GM18511 (cell line): ENCODE results near the gene ARPC4.
A peak's percentile ranks its signal among the peaks of the same experiment; 100 is the strongest.
"Not testable (repeated sequence)": the region's sequence is repeated elsewhere in the genome, so short reads cannot be mapped to it uniquely, and the experiment has no call there.

Source experiments
- ATAC-seq: cut with Tn5 transposase; IDR thresholded peaks from one replicate; pipeline ENCODE4 v1.9.1; 2021; ENCODE audit warnings: mild to moderate bottlenecking, moderate library complexity; ENCODE audit not compliant: unreplicated experiment

ARPC4 gene

GRCh38 chr3:9769426-9770275 is 23.2 kb upstream of the ARPC4 start, which contains the start of gene CAMK1:
TSS of gene CAMK1 (minus strand) at chr3:9769947. CDS start at chr3:9767749, 2,198 bp downstream.
- peak; percentile 63 for ATAC-seq

- no peak for ATAC-seq
Observed at GRCh38 chr3:9770276-9770812, 22.5 kb upstream of the ARPC4 start.

GRCh38 chr3:9771007-9771406 is 21.9 kb upstream of the ARPC4 start:
- not testable (repeated sequence) for ATAC-seq

- no peak for ATAC-seq
Observed at GRCh38 chr3:9776896-9777693, 15.8 kb upstream of the ARPC4 start.

GRCh38 chr3:9777694-9778021 is 15.2 kb upstream of the ARPC4 start:
- ATAC-seq = no peak

GRCh38 chr3:9778143-9779074 is 14.5 kb upstream of the ARPC4 start:
- no peak for ATAC-seq

- ATAC-seq = no peak
Observed at GRCh38 chr3:9779075-9779593, 13.7 kb upstream of the ARPC4 start.

- ATAC-seq = peak; percentile 71
Observed at GRCh38 chr3:9779721-9780457, 13.0 kb upstream of the ARPC4 start.

GRCh38 chr3:9780458-9780812 is 12.4 kb upstream of the ARPC4 start:
- no peak for ATAC-seq

- no peak for ATAC-seq
Observed at GRCh38 chr3:9780910-9781309, 12.0 kb upstream of the ARPC4 start.

GRCh38 chr3:9781551-9781950 is 11.3 kb upstream of the ARPC4 start:
- no peak for ATAC-seq

GRCh38 chr3:9781978-9782603 is 10.8 kb upstream of the ARPC4 start:
- ATAC-seq = no peak

- no peak for ATAC-seq
Observed at GRCh38 chr3:9782770-9783169, 10.1 kb upstream of the ARPC4 start.

GRCh38 chr3:9783954-9784353 is 8.9 kb upstream of the ARPC4 start:
- no peak for ATAC-seq

GRCh38 chr3:9784965-9785364 is 7.9 kb upstream of the ARPC4 start:
- ATAC-seq = no peak

- ATAC-seq = no peak
Observed at GRCh38 chr3:9785602-9786001, 7.3 kb upstream of the ARPC4 start.

GRCh38 chr3:9786209-9786739 is 6.6 kb upstream of the ARPC4 start:
- no peak for ATAC-seq

GRCh38 chr3:9786825-9787669 is 5.8 kb upstream of the ARPC4 start:
- ATAC-seq = no peak
